IMR-90 (cell line): ENCODE results near the gene NUDT9. TPM values are rescaled to one million over a fixed set of nuclear protein-coding genes. Genes with fewer than 3 reads are reported as not detected.

ENCODE experiments used
- CHD1 ChIP-seq: IDR thresholded peaks from 2 replicates; pipeline ENCODE4 v1.6.1; 2012; ENCODE audit warnings: low read depth, low read length, improper control_type of control experiment
- MAZ ChIP-seq: IDR thresholded peaks from 2 replicates; pipeline ENCODE4 v1.6.1; 2012; ENCODE audit warnings: low read depth, mild to moderate bottlenecking, low read length, improper control_type of control experiment, moderate library complexity, borderline replicate concordance
- NFE2L2 ChIP-seq: fragments of 150-350 bp; IDR thresholded peaks from 2 replicates; pipeline ENCODE4 v1.6.1; 2016; ENCODE audit warnings: low read depth, mild to moderate bottlenecking, low read length
- RCOR1 ChIP-seq: IDR thresholded peaks from 2 replicates; pipeline ENCODE4 v1.6.1; 2012; ENCODE audit warnings: mild to moderate bottlenecking, low read length, improper control_type of control experiment; ENCODE audit not compliant: insufficient replicate concordance
- RFX5 ChIP-seq: IDR thresholded peaks from 2 replicates; pipeline ENCODE4 v1.8.0; 2012; ENCODE audit warnings: low read depth, mild to moderate bottlenecking, low read length, moderate library complexity
- SMC3 ChIP-seq: fragments of 150-350 bp; IDR thresholded peaks from 2 replicates; pipeline ENCODE4 v1.6.1; 2016; ENCODE audit warnings: low read depth, mild to moderate bottlenecking, antibody characterized with exemption, low read length, moderate library complexity
- polyA plus RNA-seq, 3 experiments: library from polyadenylated mRNA; depleted of rRNA; stranded (reverse); fragments of >200 nt; gene quantifications; 2 replicates each; pipeline ENCODE4 v1.2.3, GENCODE V29; 2012; ENCODE audit warnings: low replicate concordance in 1 of 3
- total RNA-seq: library from RNA; depleted of rRNA; stranded (reverse); fragments of >200 nt; gene quantifications from 2 replicates; pipeline ENCODE4 v1.2.3, GENCODE V29; 2012

Gene NUDT9
- total and polyA plus RNA-seq, 2 of the 4 experiments (the other 2 are of a cell fraction) = 10.0 to 23.5 TPM

GRCh38 chr4:87422104-87423052 is at the start of gene NUDT9 (continued):
- no peak for TF ChIP-seq RFX5
- TF ChIP-seq NFE2L2 = no peak
- TF ChIP-seq CHD1 = no peak
- TF ChIP-seq RCOR1 = no peak
- no peak for TF ChIP-seq SMC3
- TF ChIP-seq MAZ = peak; percentile 32; the same call in 1 of the 2 replicates
